Sigmoid colon (tissue), 4 donors: ENCODE data around the gene CLN6.
"Not testable (repeated sequence)": the region's sequence is repeated elsewhere in the genome, so short reads cannot be mapped to it uniquely, and the experiment has no call there.

ENCODE experiments used
- CTCF ChIP-seq, 4 experiments: fragments of 450-650 bp in 3 of 4; fragments of 200-600 bp in 1 of 4; IDR thresholded peaks; one replicate each; pipeline ENCODE4 v1.5.1; 2016 to 2019; ENCODE audit warnings: antibody characterized with exemption in 4 of 4, mild to moderate bottlenecking in 3 of 4, moderate library complexity in 2 of 4
- EP300 ChIP-seq, 4 donors: sonication (generic); formaldehyde crosslinking; IDR thresholded peaks; one replicate each; pipeline ENCODE4 v1.6.1; 2017; ENCODE audit warnings: antibody characterized with exemption in 4 of 4
- POLR2A ChIP-seq, 2 donors: fragments of 450-650 bp; IDR thresholded peaks; one replicate each; pipeline ENCODE4 v1.6.1; 2016; ENCODE audit warnings: antibody characterized with exemption in 2 of 2, mild to moderate bottlenecking in 2 of 2, moderate library complexity in 2 of 2
- POLR2AphosphoS5 ChIP-seq, 4 donors: sonication (generic); formaldehyde crosslinking; IDR thresholded peaks; one replicate each; pipeline ENCODE4 v1.6.1; 2017; ENCODE audit warnings: antibody characterized with exemption in 4 of 4

GRCh38 chr15:68213491-68213845, 16.1 kb downstream of the CLN6 start:
- not testable (repeated sequence) for TF ChIP-seq CTCF, POLR2AphosphoS5, POLR2A, EP300 (IDR thresholded peaks at IDR 0.05)
